ENCODE data around the gene PGAP6. TPM values are rescaled to one million over a fixed set of nuclear protein-coding genes. Genes with fewer than 3 reads are reported as not detected.
A peak's percentile ranks its signal among the peaks of the same experiment; 100 is the strongest.

PGAP6 gene
- total RNA-seq, 4 donors from 2014 or later = 31.6 to 83.3 (median 62.2) TPM

DNA sequence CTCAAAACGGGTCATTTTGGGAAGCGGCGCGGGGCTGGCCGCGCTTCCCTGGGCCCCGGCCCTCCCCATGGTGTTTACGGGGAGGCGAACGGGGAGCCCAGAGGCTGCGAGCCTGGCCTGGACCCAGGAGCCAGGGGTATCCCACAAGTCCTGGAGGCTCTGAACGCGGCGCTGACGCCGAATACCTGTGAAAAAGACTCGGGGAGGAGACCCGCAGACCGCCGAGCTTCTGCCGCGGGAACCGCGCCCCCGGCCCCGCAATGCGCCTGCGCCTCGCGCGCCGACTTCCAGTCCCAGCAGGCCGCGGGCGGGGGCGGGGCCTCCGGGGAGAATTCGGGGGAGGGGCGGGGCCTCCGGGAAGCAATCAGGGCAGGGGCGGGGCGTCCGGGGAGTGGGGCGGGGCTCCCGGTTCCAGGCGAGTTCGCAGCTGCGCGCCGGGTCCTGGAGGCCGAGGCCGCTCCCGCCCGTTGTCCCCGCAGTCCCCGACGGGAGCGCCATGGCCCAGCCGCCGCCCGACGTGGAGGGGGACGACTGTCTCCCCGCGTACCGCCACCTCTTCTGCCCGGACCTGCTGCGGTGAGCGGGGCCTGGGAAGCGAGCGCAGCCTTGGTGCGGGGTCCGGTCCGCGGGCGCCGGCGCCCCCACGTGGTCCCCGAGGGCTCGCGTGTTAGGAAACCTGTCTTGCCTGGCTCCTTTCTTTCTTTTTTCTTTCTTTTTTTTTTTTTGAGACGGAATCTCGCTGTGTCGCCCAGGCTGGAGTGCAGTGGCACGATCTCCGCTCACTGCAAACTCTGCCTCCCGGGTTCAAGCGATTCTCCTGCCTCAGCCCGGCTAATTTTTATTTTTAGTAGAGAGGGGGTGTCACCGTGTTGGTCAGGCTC, 19.9 kb upstream of the PGAP6 start, which contains the start of gene DECR2:
DECR2 (plus strand) TSS at position 418 of the 881 bp plus-strand sequence; CDS start at position 497, 79 bp downstream.
- intact Hi-C loops (cut with DNase I) = no loop called here

GRCh38 chr16:400061-400591, 18.3 kb upstream of the PGAP6 start:
- intact Hi-C loops (cut with DNase I) = no loop called here
- WGBS, 2 donors = 83 to 88% methylated on average over 10 of the region's 10 CpGs
- Histone ChIP-seq H3K36me3 (no peaks in the 10 kb centered on the region), H3K27ac (no peak overlapping the region), H3K27me3 (no peaks in the 10 kb centered on the region), H3K4me1 (peaks cover 5% of the 10 kb centered on the region in 2 donors), H3K9me3 (no peaks in the 10 kb centered on the region), H3K4me3 (replicated peaks in 1 of 3) (no peak overlapping the region)
- TF ChIP-seq, protein P1, sequence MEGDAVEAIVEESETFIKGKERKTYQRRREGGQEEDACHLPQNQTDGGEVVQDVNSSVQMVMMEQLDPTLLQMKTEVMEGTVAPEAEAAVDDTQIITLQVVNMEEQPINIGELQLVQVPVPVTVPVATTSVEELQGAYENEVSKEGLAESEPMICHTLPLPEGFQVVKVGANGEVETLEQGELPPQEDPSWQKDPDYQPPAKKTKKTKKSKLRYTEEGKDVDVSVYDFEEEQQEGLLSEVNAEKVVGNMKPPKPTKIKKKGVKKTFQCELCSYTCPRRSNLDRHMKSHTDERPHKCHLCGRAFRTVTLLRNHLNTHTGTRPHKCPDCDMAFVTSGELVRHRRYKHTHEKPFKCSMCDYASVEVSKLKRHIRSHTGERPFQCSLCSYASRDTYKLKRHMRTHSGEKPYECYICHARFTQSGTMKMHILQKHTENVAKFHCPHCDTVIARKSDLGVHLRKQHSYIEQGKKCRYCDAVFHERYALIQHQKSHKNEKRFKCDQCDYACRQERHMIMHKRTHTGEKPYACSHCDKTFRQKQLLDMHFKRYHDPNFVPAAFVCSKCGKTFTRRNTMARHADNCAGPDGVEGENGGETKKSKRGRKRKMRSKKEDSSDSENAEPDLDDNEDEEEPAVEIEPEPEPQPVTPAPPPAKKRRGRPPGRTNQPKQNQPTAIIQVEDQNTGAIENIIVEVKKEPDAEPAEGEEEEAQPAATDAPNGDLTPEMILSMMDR (IDR thresholded peaks at IDR 0.05) = no peak
- no peak for TF ChIP-seq POLR2A (IDR thresholded peaks at IDR 0.05)
- DNase-seq = no peak

More for the DNA sequence above, 19.9 kb upstream of the PGAP6 start, which contains the start of gene DECR2:
- Histone ChIP-seq H3K4me1 (peaks cover 3 to 5% of the 10 kb centered on the region in 2 donors), H3K9me3 (no peaks in the 10 kb centered on the region), H3K27me3 (no peaks in the 10 kb centered on the region), H3K4me3 (replicated peaks in 1 of 3) (peak within 1 kb of the TSS; percentile 35 to 73 (median 70)), H3K27ac (peak within 1 kb of the TSS; percentile 59 to 87 (median 71)), H3K36me3 (no peaks in the 10 kb centered on the region)
- WGBS, 2 donors = 2 to 3% methylated on average over 37 to 44 of the region's 91 CpGs
- TF ChIP-seq, protein P1 (IDR thresholded peaks at IDR 0.05) = peak in 4 of 6 experiments; percentile 35 to 57 (median 49)
- peak; percentile 68 to 85 for TF ChIP-seq POLR2A (IDR thresholded peaks at IDR 0.05)
- DNase-seq = peak; percentile 96 to 97

GRCh38 chr16:399340-400019, 17.7 kb upstream of the PGAP6 start:
- H3K36me3 ChIP-seq = no peaks in the 10 kb centered on the region
- no peak overlapping the region for H3K4me3 ChIP-seq (replicated peaks in 1 of 3)
- intact Hi-C loops (cut with DNase I) = no loop called here
- no peaks in the 10 kb centered on the region for H3K9me3 ChIP-seq
- 88 to 92% methylated on average over 11 to 18 of the region's 22 CpGs for WGBS, 2 donors
- DNase-seq = no peak
- no peak for TF ChIP-seq POLR2A (IDR thresholded peaks at IDR 0.05)
- TF ChIP-seq, protein P1 (IDR thresholded peaks at IDR 0.05) = no peak
- no peak overlapping the region for H3K27ac ChIP-seq
- H3K27me3 ChIP-seq = no peaks in the 10 kb centered on the region
- peaks cover 5% of the 10 kb centered on the region in 2 donors for H3K4me1 ChIP-seq

DNA sequence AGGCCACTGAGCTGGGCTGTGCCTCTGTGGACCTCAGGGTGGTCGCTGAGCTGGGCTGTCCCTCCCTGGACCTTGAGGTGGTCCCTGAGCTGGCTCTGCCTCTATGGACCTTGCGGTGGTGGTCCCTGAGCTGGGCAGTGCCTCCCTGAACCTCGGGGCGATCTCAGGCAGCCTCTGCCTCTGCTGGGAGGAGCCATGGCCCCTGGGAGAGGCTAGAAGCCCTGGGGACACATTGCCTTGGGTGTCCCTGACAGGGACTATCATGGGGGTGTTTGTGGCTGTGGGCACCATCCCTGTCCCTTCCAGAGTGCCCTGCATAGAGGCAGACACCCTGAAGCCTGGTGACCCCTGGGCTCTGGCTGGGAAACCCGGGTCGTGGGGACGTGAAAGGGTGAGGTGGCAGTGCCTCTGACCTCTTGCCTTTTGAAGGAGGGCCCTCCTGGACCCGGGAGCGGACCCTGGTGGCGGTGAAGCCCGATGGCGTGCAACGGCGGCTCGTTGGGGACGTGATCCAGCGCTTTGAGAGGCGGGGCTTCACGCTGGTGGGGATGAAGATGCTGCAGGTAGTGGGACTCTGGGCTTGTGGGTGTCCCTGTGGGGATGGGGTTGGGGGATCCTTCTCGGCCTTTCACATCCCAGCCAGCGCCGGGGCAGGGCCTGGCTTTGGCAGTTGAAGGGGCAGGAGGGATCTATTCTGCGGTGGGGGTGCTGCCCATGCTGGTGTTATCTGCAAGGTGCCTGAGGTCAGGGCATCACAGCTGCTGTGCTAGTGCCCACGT, 17.0 kb upstream of the PGAP6 start:
- intact Hi-C loops (cut with DNase I) = no loop called here
- no peak for DNase-seq
- Histone ChIP-seq H3K36me3 (no peaks in the 10 kb centered on the region), H3K4me1 (peaks cover 5% of the 10 kb centered on the region in 2 donors), H3K4me3 (replicated peaks in 1 of 3) (no peak overlapping the region), H3K9me3 (no peaks in the 10 kb centered on the region), H3K27me3 (no peaks in the 10 kb centered on the region), H3K27ac (no peak overlapping the region)
- TF ChIP-seq, protein P1 (IDR thresholded peaks at IDR 0.05) = no peak
- no peak for TF ChIP-seq POLR2A (IDR thresholded peaks at IDR 0.05)
- 86 to 90% methylated on average over 19 of the region's 24 CpGs for WGBS, 2 donors
